Astrocyte (in vitro differentiated cells and primary cell): ENCODE measurements around the gene CIC. TPM values are rescaled to one million over a fixed set of nuclear protein-coding genes. Genes with fewer than 3 reads are reported as not detected.

Source experiments
- DNase-seq: peaks from one replicate; pipeline ENCODE4 v3.0.0-alpha.2; 2010; ENCODE audit warnings: low read depth
- FAIRE-seq: peaks from 2 replicates; lab custom pipeline; 2011; peaks lifted over from hg19 to GRCh38; lab: Jason Lieb, UNC
- H2AFZ ChIP-seq: 2 replicates; pipeline ENCODE4 v1.6.0; 2012; ENCODE audit warnings: low read depth, low read length, inconsistent platforms
- H3K27ac ChIP-seq: 2 replicates; pipeline ENCODE4 v1.5.1; 2011; ENCODE audit warnings: low read depth, low read length, inconsistent platforms
- H3K27me3 ChIP-seq: 2 replicates; pipeline ENCODE4 v1.6.0; 2011; ENCODE audit warnings: low read length, inconsistent platforms; ENCODE audit not compliant: insufficient read depth
- H3K36me3 ChIP-seq: 2 replicates; pipeline ENCODE4 v1.5.1; 2011; ENCODE audit warnings: low read length, inconsistent platforms; ENCODE audit not compliant: insufficient read depth
- H3K4me1 ChIP-seq: 2 replicates; pipeline ENCODE4 v1.5.1; 2011; ENCODE audit warnings: low read length, inconsistent platforms; ENCODE audit not compliant: insufficient read depth
- H3K4me2 ChIP-seq: 2 replicates; pipeline ENCODE4 v1.6.0; 2012; ENCODE audit warnings: low read length, inconsistent platforms
- H3K4me3 ChIP-seq: 2 replicates; pipeline ENCODE4 v1.5.1; 2011; ENCODE audit warnings: low read depth, mild to moderate bottlenecking, low read length, inconsistent platforms; ENCODE audit not compliant: insufficient read depth
- H3K79me2 ChIP-seq: 2 replicates; pipeline ENCODE4 v1.6.0; 2012; ENCODE audit warnings: mild to moderate bottlenecking, low read length, inconsistent platforms; ENCODE audit not compliant: insufficient read depth
- H3K9ac ChIP-seq: 2 replicates; pipeline ENCODE4 v1.6.0; 2012; ENCODE audit warnings: mild to moderate bottlenecking, low read length, inconsistent platforms
- H3K9me3 ChIP-seq: 2 replicates; pipeline ENCODE4 v1.5.1; 2012; ENCODE audit warnings: low read depth, mild to moderate bottlenecking, low read length, inconsistent platforms; ENCODE audit not compliant: insufficient read depth
- H4K20me1 ChIP-seq: 2 replicates; pipeline ENCODE4 v1.6.0; 2012; ENCODE audit warnings: low read length, inconsistent platforms; ENCODE audit not compliant: insufficient read depth
- H3K27ac Mint-ChIP-seq: one replicate; pipeline ENCODE4 v1.8.0; 2021; ENCODE audit warnings: mild to moderate bottlenecking, mixed read lengths; ENCODE audit not compliant: unreplicated experiment
- H3K27me3 Mint-ChIP-seq: one replicate; pipeline ENCODE4 v1.8.0; 2021; ENCODE audit warnings: low read depth, mixed read lengths; ENCODE audit not compliant: unreplicated experiment
- H3K36me3 Mint-ChIP-seq: one replicate; pipeline ENCODE4 v1.8.0; 2021; ENCODE audit warnings: low read depth, mixed read lengths; ENCODE audit not compliant: unreplicated experiment
- H3K4me1 Mint-ChIP-seq: one replicate; pipeline ENCODE4 v1.8.0; 2021; ENCODE audit warnings: low read depth, mixed read lengths; ENCODE audit not compliant: unreplicated experiment
- H3K4me3 Mint-ChIP-seq: one replicate; pipeline ENCODE4 v1.8.0; 2021; ENCODE audit warnings: mild to moderate bottlenecking, moderate library complexity, mixed read lengths; ENCODE audit not compliant: unreplicated experiment
- H3K9me3 Mint-ChIP-seq: one replicate; pipeline ENCODE4 v1.8.0; 2021; ENCODE audit warnings: mild to moderate bottlenecking, mixed read lengths; ENCODE audit not compliant: unreplicated experiment
- EZH2 ChIP-seq: IDR thresholded peaks from 2 replicates; pipeline ENCODE4 v1.6.1; 2012; ENCODE audit warnings: mild to moderate bottlenecking, low read length, inconsistent platforms; ENCODE audit not compliant: insufficient read depth
- total RNA-seq: library from RNA; stranded (reverse); gene quantifications from 2 replicates; pipeline ENCODE4 v1.2.1, GENCODE V29; 2021
- TF ChIP-seq, protein P1 (sequence below): IDR thresholded peaks from 2 replicates; pipeline ENCODE4 v1.5.1; 2011; ENCODE audit warnings: low read depth, mild to moderate bottlenecking, inconsistent platforms, low read length, moderate library complexity; ENCODE audit not compliant: insufficient read depth

CIC gene
- total RNA-seq, 1 donor from 2014 or later: 78.5 TPM

DNA sequence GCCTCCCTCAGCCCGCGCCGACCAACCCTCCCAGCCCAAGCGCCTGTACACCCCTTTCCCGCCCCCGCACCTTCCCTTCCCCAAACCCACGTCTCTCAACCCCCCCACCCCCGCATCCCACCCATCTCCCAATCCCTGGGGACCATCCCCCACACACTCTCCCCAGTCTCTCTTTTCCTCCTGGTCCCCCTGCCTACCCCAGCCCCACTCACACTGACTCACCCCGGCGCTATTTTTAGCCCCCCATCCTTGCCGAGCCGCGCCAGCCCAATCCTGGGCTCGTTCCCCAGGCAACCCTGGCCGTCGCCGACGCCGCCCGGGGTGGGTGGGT is 11.7 kb downstream of the CIC start:
- H3K4me1 Mint-ChIP-seq: peaks cover 43% of the 10 kb centered on the region
- DNase-seq (peak; percentile 64), FAIRE-seq (no peak)
- H3K9me3 Mint-ChIP-seq: no peaks in the 10 kb centered on the region
- no peak overlapping the region for H3K27ac Mint-ChIP-seq
- no peaks in the 10 kb centered on the region for H3K36me3 ChIP-seq
- no peaks in the 10 kb centered on the region for H3K9me3 ChIP-seq
- peaks cover 7% of the 10 kb centered on the region for H3K36me3 Mint-ChIP-seq
- H3K9ac ChIP-seq: peak overlapping the region; percentile 82
- TF ChIP-seq EZH2: no peak
- TF ChIP-seq, protein P1, sequence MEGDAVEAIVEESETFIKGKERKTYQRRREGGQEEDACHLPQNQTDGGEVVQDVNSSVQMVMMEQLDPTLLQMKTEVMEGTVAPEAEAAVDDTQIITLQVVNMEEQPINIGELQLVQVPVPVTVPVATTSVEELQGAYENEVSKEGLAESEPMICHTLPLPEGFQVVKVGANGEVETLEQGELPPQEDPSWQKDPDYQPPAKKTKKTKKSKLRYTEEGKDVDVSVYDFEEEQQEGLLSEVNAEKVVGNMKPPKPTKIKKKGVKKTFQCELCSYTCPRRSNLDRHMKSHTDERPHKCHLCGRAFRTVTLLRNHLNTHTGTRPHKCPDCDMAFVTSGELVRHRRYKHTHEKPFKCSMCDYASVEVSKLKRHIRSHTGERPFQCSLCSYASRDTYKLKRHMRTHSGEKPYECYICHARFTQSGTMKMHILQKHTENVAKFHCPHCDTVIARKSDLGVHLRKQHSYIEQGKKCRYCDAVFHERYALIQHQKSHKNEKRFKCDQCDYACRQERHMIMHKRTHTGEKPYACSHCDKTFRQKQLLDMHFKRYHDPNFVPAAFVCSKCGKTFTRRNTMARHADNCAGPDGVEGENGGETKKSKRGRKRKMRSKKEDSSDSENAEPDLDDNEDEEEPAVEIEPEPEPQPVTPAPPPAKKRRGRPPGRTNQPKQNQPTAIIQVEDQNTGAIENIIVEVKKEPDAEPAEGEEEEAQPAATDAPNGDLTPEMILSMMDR: no peak
- H3K79me2 ChIP-seq: peaks cover 68% of the 10 kb centered on the region
- H3K27me3 Mint-ChIP-seq: no peaks in the 10 kb centered on the region
- peak overlapping the region; percentile 94 for H3K4me2 ChIP-seq
- no peak overlapping the region for H2AFZ ChIP-seq
- H4K20me1 ChIP-seq: peaks cover 59% of the 10 kb centered on the region
- no peaks in the 10 kb centered on the region for H3K27me3 ChIP-seq
- peaks cover 70% of the 10 kb centered on the region for H3K4me1 ChIP-seq
- H3K4me3 Mint-ChIP-seq: no peak overlapping the region
- peak overlapping the region; percentile 84 for H3K27ac ChIP-seq
- H3K4me3 ChIP-seq: peak overlapping the region; percentile 76

DNA sequence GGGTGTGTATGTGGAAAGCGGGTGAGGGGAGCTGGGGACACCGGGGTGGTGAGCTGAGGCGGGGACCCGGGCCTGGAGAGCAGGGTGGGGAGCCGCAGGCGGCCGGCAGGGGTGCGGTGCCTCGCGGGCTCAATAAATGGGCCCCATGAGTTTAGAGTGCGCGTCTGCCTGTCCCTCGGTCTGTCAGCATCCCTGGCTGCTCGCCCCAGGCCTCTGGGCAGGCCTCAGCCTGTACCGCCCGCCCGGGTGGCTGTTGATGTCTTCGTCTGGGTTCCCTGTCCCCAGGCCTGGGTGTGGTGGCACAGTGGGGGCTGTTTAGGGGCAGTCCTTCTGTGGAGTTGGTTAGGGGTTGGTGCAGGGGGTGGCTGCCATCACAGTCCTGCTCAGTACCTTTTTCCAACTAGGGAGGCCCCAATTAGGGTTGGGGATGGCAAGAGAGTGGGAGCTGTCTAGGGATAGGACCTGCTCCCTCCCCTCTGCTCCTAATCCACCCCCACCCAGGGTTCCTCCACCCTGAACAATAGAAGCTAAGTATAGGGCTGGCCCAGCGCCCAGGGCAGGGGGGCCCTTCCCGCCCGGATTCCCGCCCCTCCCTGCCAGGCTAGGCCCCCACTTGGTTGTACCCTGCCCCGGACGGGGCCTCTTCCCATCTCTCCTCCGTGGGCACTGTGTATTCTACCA is 12.2 kb downstream of the CIC start:
- peaks cover 43% of the 10 kb centered on the region for H3K4me1 Mint-ChIP-seq
- no peak for DNase-seq

More for the DNA sequence above, 12.2 kb downstream of the CIC start:
- Histone ChIP-seq H3K27me3 (no peaks in the 10 kb centered on the region), H3K27ac (peak overlapping the region; percentile 92), H3K4me2 (peak overlapping the region; percentile 94), H3K79me2 (peaks cover 68% of the 10 kb centered on the region), H3K4me1 (peaks cover 75% of the 10 kb centered on the region), H3K9me3 (no peaks in the 10 kb centered on the region), H4K20me1 (peaks cover 59% of the 10 kb centered on the region), H3K4me3 (peak overlapping the region; percentile 37), H3K36me3 (no peaks in the 10 kb centered on the region), H3K9ac (peak overlapping the region; percentile 82), H2AFZ (no peak overlapping the region)
- TF ChIP-seq, protein P1: no peak
- no peak for TF ChIP-seq EZH2
- no peak for FAIRE-seq
- peaks cover 2% of the 10 kb centered on the region for H3K9me3 Mint-ChIP-seq
- H3K27me3 Mint-ChIP-seq: no peaks in the 10 kb centered on the region
- H3K36me3 Mint-ChIP-seq: peaks cover 5% of the 10 kb centered on the region
- H3K27ac Mint-ChIP-seq: peak overlapping the region; percentile 97
- H3K4me3 Mint-ChIP-seq: peak overlapping the region; percentile 86
